HuH-7 (cell line): ENCODE measurements around the gene PXMP2.
A peak's percentile ranks its signal among the peaks of the same experiment; 100 is the strongest.
"Not testable (repeated sequence)": the region's sequence is repeated elsewhere in the genome, so short reads cannot be mapped to it uniquely, and the experiment has no call there.

ENCODE experiments used
- DNase-seq: peaks from one replicate; pipeline ENCODE4 v3.0.0; 2011; ENCODE audit warnings: low spot score

Gene PXMP2

GRCh38 chr12:132753670-132754069 lies 66.3 kb downstream of the PXMP2 start:
- DNase-seq = not testable (repeated sequence)

- peak; percentile 26 for DNase-seq
These were observed 67.0 kb downstream of the PXMP2 start for GRCh38 chr12:132754160-132754932.
